AG04450 (cell line): ENCODE measurements around the gene IRF2. TPM values are rescaled to one million over a fixed set of nuclear protein-coding genes. Genes with fewer than 3 reads are reported as not detected.

Experiments
- CTCF ChIA-PET: fragments of 300-600, 350-600 bp; formaldehyde crosslinking; extraction: SDS; loops from one replicate; lab custom pipeline; 2022; ENCODE audit warnings: antibody characterized with exemption, inconsistent platforms; lab: Charles Lee
- POLR2A ChIA-PET: fragments of 350-600 bp; formaldehyde crosslinking; extraction: SDS; loops from one replicate; lab custom pipeline; 2021; ENCODE audit warnings: antibody characterized with exemption, inconsistent platforms; lab: Yijun Ruan, JAX
- DNase-seq: peaks from one replicate; pipeline ENCODE4 v3.0.0-alpha.2; 2011; ENCODE audit warnings: low read depth, low spot score
- H3K27ac ChIP-seq: one replicate; pipeline ENCODE4 v1.5.1; 2012; ENCODE audit warnings: low read depth, low read length, control low read depth
- H3K27me3 ChIP-seq: one replicate; pipeline ENCODE4 v1.6.0; 2012; ENCODE audit warnings: low read length; ENCODE audit not compliant: control insufficient read depth, insufficient read depth
- H3K4me3 ChIP-seq: 2 replicates; pipeline ENCODE4 v1.5.1; 2011; ENCODE audit warnings: mild to moderate bottlenecking, low read depth, low read length, control low read depth
- H3K9me3 ChIP-seq: 2 replicates; pipeline ENCODE4 v1.5.1; 2012; ENCODE audit warnings: low read length; ENCODE audit not compliant: control insufficient read depth, insufficient read depth
- CTCF ChIP-seq: IDR thresholded peaks from 2 replicates; pipeline ENCODE4 v1.5.1; 2011; ENCODE audit warnings: low read depth, low read length, control low read depth, inconsistent platforms
- polyA plus RNA-seq: library from polyadenylated mRNA; depleted of rRNA; stranded (reverse); fragments of >200 nt; gene quantifications from 2 replicates; pipeline ENCODE4 v1.2.3, GENCODE V29; 2011

The IRF2 gene
- polyA plus RNA-seq, 1 experiment = 39.2 TPM

- Histone ChIP-seq H3K27me3 (no peaks in the 10 kb centered on the region), H3K9me3 (peaks cover 4% of the 10 kb centered on the region; the same call in 1 of the 2 replicates), H3K27ac (no peak overlapping the region), H3K4me3 (no peak overlapping the region)
- CTCF ChIA-PET = no interaction called here
- no peak for DNase-seq
- POLR2A ChIA-PET = no interaction called here
- TF ChIP-seq CTCF = no peak
Observed at GRCh38 chr4:184397516-184398163, 76.7 kb downstream of the IRF2 start.

- CTCF ChIA-PET = no interaction called here
- TF ChIP-seq CTCF = no peak
- Histone ChIP-seq H3K27me3 (no peaks in the 10 kb centered on the region), H3K4me3 (no peak overlapping the region), H3K27ac (no peak overlapping the region), H3K9me3 (peaks cover 4% of the 10 kb centered on the region; the same call in 1 of the 2 replicates)
- DNase-seq = no peak
- POLR2A ChIA-PET = no interaction called here
Observed at GRCh38 chr4:184396570-184397515, 77.5 kb downstream of the IRF2 start.

GRCh38 chr4:184395971-184396391 is 78.4 kb downstream of the IRF2 start:
- POLR2A ChIA-PET = no interaction called here
- H3K4me3 ChIP-seq = no peak overlapping the region

GRCh38 chr4:184395451-184395917 is 78.9 kb downstream of the IRF2 start:
- no peaks in the 10 kb centered on the region for H3K27me3 ChIP-seq
- DNase-seq = no peak
- no peak for TF ChIP-seq CTCF
- H3K27ac ChIP-seq = no peak overlapping the region
- CTCF ChIA-PET = no interaction called here
- peaks cover 8% of the 10 kb centered on the region for H3K9me3 ChIP-seq
- no peak overlapping the region for H3K4me3 ChIP-seq
- POLR2A ChIA-PET = no interaction called here

More at GRCh38 chr4:184395971-184396391, 78.4 kb downstream of the IRF2 start:
- DNase-seq = no peak
- Histone ChIP-seq H3K27ac (no peak overlapping the region), H3K27me3 (no peaks in the 10 kb centered on the region), H3K9me3 (peaks cover 8% of the 10 kb centered on the region)
- CTCF ChIA-PET = no interaction called here
- no peak for TF ChIP-seq CTCF
